Upper lobe of left lung (tissue), 4 donors: ENCODE results near the gene TRIP11.

ENCODE experiments used
- CTCF ChIP-seq, 6 experiments: fragments of 450-650 bp in 4 of 6; fragments of 200-600 bp in 2 of 6; sonication (generic) in 2 of 6; IDR thresholded peaks; one replicate each; pipeline ENCODE4 v1.5.1; 2016 to 2019; ENCODE audit warnings: antibody characterized with exemption in 6 of 6
- POLR2A ChIP-seq, 4 donors: fragments of 450-650 bp; IDR thresholded peaks; one replicate each; pipeline ENCODE4 v1.5.1; 2016 to 2017; ENCODE audit warnings: antibody characterized with exemption in 4 of 4, mild to moderate bottlenecking in 2 of 4

- TF ChIP-seq CTCF (IDR thresholded peaks at IDR 0.05): no peak
- no peak for TF ChIP-seq POLR2A (IDR thresholded peaks at IDR 0.05)
These were observed 17.8 kb downstream of the TRIP11 start for GRCh38 chr14:92022036-92022435.
